Subcutaneous abdominal adipose tissue (tissue), 5 donors: ENCODE data around the gene CBR4.

Experiments
- H3K27ac ChIP-seq: one replicate; pipeline ENCODE4 v1.7.0; 2013; ENCODE audit warnings: low read depth, mild to moderate bottlenecking, inconsistent platforms, low read length, moderate library complexity
- H3K27me3 ChIP-seq, 5 donors: one replicate each; pipeline ENCODE4 v1.7.0; 2013; ENCODE audit warnings: low read length in 5 of 5, inconsistent platforms in 1 of 5; ENCODE audit not compliant: control insufficient read depth in 5 of 5, insufficient read depth in 4 of 5
- H3K36me3 ChIP-seq, 5 donors: one replicate each; pipeline ENCODE4 v1.7.0; 2013; ENCODE audit warnings: low read length in 5 of 5; ENCODE audit not compliant: control insufficient read depth in 5 of 5, insufficient read depth in 5 of 5
- H3K4me1 ChIP-seq, 5 donors: one replicate each; pipeline ENCODE4 v1.7.0; 2013; ENCODE audit warnings: low read length in 5 of 5, mild to moderate bottlenecking in 3 of 5, moderate library complexity in 1 of 5; ENCODE audit not compliant: control insufficient read depth in 5 of 5, insufficient read depth in 5 of 5
- H3K4me3 ChIP-seq, 5 donors: one replicate each; pipeline ENCODE4 v1.7.0; 2013; ENCODE audit warnings: low read length in 5 of 5, low read depth in 1 of 5
- H3K9ac ChIP-seq, 5 donors: one replicate each; pipeline ENCODE4 v1.7.0; 2013; ENCODE audit warnings: low read length in 5 of 5, mild to moderate bottlenecking in 4 of 5, moderate library complexity in 3 of 5
- H3K9me3 ChIP-seq, 5 donors: one replicate each; pipeline ENCODE4 v1.7.0; 2013; ENCODE audit warnings: low read length in 5 of 5; ENCODE audit not compliant: control insufficient read depth in 5 of 5
- donor health status: healthy.
- donor health status: healthy.
- donor health status: healthy.
- donor health status: healthy.
- donor health status: healthy.

Gene CBR4

DNA sequence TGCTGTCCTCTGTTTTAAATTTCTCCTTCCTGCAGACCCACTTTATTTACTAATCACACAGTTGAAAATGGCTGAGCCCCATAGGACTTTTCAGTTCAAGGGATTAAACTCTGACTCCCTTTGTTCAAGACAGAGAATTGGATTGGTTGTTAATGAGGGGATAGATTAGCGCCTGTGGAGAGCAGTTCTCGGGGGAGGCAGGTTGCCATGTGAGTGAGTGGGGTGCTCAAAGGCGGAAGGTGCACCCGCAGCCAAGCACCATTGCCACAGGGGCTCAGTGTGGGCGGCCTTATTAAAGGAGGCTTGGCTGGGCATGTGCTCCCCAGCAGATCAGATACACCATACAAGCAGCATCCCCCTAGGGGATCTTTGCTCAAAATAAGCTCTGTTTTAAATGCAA, 7.9 kb upstream of the CBR4 start:
- no peak overlapping the region for H3K27ac ChIP-seq

DNA sequence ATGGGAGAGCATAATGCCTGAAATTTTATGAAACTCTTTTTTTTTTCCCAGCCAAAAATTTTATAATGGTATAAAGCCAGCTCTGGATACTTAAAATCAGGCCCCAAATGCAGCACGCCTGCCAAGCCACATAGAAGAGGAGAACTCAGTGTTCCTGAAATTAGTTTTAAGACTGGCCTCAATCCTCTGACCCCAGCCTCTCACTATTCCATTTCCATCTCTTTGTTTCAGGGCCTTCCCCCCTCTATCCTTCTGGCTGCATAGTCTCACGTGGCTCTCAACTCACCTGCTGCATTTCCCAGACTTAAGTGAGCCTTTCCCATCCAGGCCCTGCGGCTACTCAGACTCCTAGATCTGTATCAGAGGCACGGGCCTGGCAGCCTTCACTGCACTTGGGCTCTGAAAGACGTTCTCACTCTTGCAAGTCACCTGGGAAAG, 5.2 kb upstream of the CBR4 start:
- Histone ChIP-seq H3K27ac (peak overlapping the region; percentile 39), H3K36me3 (no peaks in the 10 kb centered on the region), H3K9ac (peak overlapping the region in 1 of 5 donors; percentile 35), H3K4me1 (peaks cover 5 to 19% (median 15%) of the 10 kb centered on the region in 5 donors), H3K9me3 (no peaks in the 10 kb centered on the region), H3K4me3 (no peak overlapping the region), H3K27me3 (no peaks in the 10 kb centered on the region)

More for the DNA sequence above, 7.9 kb upstream of the CBR4 start:
- no peaks in the 10 kb centered on the region for H3K27me3 ChIP-seq
- H3K9ac ChIP-seq: no peak overlapping the region
- H3K4me3 ChIP-seq: no peak overlapping the region
- no peaks in the 10 kb centered on the region for H3K9me3 ChIP-seq
- H3K36me3 ChIP-seq: no peaks in the 10 kb centered on the region
- H3K4me1 ChIP-seq: peaks cover 5 to 13% (median 10%) of the 10 kb centered on the region in 5 donors

DNA sequence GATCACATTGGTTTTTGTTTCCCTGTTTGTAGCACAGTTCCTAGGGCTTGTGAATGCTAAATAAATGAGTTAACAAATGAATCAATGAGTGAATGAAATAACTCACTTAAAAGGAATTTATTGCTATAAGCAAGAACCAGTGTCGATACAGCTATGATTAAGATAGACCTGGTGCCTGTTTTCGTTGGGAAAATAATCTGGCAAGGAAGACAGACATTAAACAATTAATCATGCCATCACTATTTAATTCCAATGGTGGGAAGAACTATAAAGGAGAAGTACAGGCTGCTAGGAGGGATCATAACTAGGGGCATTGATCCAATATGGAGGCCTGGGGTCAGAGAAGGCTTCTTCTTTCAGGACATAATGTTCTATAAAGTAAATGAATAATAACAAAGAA, 4.5 kb upstream of the CBR4 start:
- Histone ChIP-seq H3K4me3 (no peak overlapping the region), H3K9me3 (no peaks in the 10 kb centered on the region), H3K27ac (peak overlapping the region; percentile 38), H3K27me3 (no peaks in the 10 kb centered on the region), H3K9ac (no peak overlapping the region), H3K4me1 (peaks cover 5 to 19% (median 15%) of the 10 kb centered on the region in 5 donors), H3K36me3 (no peaks in the 10 kb centered on the region)

DNA sequence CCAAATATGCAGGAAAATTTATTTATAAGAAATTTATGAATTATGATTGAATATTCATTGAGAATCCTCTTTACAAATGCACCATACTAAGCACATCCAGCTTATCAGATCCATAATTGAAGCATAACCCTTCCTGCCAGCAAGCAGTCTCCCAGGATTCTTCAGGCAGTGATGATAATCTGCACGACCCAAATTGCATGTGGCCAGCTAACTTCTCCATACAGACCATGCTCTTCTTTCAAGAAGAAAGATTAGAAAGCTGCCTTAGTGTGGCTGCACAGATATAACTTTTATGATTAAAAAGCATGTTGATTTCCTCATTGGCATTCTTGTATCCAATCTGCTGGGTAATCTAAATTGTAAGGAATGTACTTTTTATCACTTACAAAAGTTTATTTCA, 3.3 kb upstream of the CBR4 start:
- Histone ChIP-seq H3K4me3 (no peak overlapping the region), H3K27ac (no peak overlapping the region), H3K9me3 (no peaks in the 10 kb centered on the region)

DNA sequence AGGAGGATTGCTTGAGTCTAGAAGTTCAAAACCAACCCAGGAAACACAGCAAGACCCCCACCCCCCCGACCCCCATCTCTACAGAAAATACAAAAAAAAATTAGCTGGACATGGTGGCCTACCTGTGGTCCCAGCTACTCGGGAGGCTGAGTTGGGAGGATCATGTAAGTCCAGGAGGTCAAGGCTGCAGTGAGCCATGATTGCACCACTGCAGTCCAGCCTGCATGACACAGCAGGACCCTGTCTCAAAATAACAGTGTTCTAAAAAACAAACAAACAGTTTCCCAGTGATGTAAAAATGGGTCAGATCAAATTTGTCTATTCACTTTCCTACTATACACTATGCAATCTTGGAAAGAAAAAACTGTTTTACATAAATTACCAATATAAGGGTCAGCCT, 2.0 kb upstream of the CBR4 start:
- no peak overlapping the region for H3K27ac ChIP-seq
- H3K9ac ChIP-seq: no peak overlapping the region

More for the DNA sequence above, 3.3 kb upstream of the CBR4 start:
- Histone ChIP-seq H3K36me3 (no peaks in the 10 kb centered on the region), H3K27me3 (no peaks in the 10 kb centered on the region), H3K4me1 (peaks cover 8 to 30% (median 27%) of the 10 kb centered on the region in 5 donors), H3K9ac (no peak overlapping the region)

DNA sequence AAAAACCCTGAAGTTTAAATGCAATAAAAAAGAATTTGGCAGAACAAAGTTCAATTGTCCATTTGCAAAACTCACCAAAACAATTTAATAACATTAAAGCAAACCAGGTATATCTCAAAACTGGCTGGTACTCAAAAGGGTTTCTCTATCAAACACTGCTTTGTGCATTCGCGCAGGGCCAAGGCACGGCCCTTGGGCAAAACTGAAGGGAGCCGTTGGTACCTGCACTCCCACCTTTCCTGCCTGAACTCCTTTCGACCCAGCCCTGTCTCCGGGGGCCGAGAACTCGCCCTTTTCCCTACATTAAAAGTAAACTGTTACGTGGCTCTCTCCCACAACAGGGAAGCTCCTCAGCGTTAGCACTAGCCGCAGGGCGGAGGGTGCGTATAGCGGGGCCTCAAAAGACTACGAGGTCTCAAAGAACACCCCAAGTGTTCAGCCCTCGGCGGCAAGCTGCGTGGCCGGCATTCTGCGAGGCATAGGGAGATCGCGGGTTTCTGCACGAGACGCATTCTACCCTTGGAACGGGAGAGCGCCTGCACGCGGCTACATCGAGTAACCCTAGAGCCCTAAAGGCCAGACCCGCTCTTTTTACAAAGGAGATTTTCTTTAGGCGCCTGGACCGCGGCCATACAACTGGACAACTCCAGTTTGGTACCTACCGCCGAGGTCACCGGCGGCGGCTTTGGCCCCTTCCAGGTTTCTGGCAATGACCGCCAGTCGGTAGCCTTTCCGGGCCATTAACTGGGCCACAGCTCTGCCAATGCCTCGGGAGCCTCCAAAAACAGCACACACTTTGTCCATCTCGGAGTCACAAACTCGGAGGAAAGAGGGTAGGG, 550 bp downstream of the CBR4 start:
- Histone ChIP-seq H3K4me3 (peak overlapping the region; percentile 86 to 96 (median 89)), H3K27me3 (no peaks in the 10 kb centered on the region), H3K36me3 (peaks cover 1 to 2% (median 2%) of the 10 kb centered on the region in 5 donors), H3K27ac (peak overlapping the region; percentile 89), H3K4me1 (peaks cover 3 to 28% (median 25%) of the 10 kb centered on the region in 5 donors), H3K9ac (peak overlapping the region; percentile 78 to 96 (median 90)), H3K9me3 (no peaks in the 10 kb centered on the region)

More for the DNA sequence above, 2.0 kb upstream of the CBR4 start:
- H3K4me1 ChIP-seq: peaks cover 8 to 38% (median 37%) of the 10 kb centered on the region in 5 donors
- no peaks in the 10 kb centered on the region for H3K27me3 ChIP-seq
- no peaks in the 10 kb centered on the region for H3K9me3 ChIP-seq
- H3K4me3 ChIP-seq: no peak overlapping the region
- H3K36me3 ChIP-seq: no peaks in the 10 kb centered on the region

DNA sequence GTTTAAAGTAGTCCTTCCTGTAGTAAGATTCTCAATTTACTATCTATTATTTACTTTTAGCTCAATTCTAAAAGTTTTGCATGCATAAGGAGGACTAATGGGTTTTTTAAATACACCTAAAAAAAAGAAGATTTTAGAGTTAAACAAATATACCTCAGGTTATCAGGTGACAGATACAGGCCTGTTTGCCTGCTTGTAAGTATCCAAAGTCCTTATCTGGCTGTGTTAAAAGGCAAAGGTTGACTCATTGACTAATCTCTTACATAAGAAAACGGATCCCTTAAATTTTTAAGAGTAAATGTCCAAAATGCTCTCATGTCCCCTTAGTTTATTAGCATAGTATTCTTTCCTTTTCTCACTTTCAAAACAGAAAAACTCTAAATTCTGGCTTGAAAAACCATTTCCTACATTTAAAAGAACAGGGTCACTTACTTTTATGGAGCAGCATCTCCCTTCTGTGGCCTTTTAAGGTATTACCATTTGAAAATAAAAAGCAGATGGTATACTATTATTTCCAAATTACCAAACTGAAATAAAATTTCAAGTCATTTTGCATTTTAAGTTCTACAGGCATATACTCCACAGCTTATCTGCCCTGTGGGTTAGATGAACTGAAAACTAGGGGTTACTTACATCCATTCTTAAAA, 4.5 kb downstream of the CBR4 start:
- peaks cover 12 to 29% (median 15%) of the 10 kb centered on the region in 5 donors for H3K36me3 ChIP-seq
- no peaks in the 10 kb centered on the region for H3K9me3 ChIP-seq
- no peak overlapping the region for H3K27ac ChIP-seq
- H3K9ac ChIP-seq: no peak overlapping the region
- H3K27me3 ChIP-seq: no peaks in the 10 kb centered on the region
- H3K4me3 ChIP-seq: no peak overlapping the region
- peaks cover 3 to 25% (median 20%) of the 10 kb centered on the region in 5 donors for H3K4me1 ChIP-seq

DNA sequence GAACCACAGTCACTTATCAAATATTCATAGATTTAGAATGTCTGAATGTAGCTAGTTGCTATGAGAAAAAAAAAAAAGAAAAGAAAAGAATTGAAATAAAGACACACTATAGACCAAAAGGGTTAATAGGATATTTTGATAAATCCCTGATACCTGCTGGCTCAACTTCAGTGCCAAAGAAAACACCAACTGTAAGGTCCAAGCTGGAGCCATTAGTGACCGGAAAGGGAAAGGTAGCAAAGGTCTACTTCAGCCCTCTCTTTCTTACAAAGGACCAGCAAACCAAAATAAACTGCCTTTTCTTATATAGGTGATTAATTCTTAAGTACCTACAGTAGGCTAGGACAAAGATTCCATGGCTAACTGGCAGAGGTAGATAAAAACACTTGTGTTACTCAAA, 9.7 kb downstream of the CBR4 start:
- Histone ChIP-seq H3K9me3 (no peaks in the 10 kb centered on the region), H3K27ac (no peak overlapping the region), H3K9ac (no peak overlapping the region), H3K4me3 (no peak overlapping the region), H3K36me3 (peaks cover 13 to 37% (median 16%) of the 10 kb centered on the region in 5 donors), H3K27me3 (no peaks in the 10 kb centered on the region), H3K4me1 (peaks cover 0 to 5% (median 0%) of the 10 kb centered on the region in 5 donors)

DNA sequence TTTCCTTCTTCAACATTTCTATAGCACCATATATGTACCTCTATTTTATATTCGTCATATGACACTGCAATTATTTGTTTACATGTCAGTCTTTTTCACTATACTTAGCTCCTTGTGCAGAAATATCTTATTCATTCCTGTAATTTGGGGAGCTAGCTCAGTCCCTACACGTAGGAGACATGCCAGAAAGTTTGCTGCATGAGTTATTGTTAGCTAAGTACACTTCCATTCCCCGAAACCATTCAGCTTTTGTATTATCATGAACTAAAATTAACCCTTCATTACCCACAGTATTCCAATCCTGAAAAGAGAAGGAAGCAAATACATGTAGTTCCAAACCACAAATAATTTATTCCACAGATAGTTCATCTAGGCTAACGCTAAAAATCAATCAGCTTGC, 10.2 kb downstream of the CBR4 start:
- no peaks in the 10 kb centered on the region for H3K27me3 ChIP-seq

DNA sequence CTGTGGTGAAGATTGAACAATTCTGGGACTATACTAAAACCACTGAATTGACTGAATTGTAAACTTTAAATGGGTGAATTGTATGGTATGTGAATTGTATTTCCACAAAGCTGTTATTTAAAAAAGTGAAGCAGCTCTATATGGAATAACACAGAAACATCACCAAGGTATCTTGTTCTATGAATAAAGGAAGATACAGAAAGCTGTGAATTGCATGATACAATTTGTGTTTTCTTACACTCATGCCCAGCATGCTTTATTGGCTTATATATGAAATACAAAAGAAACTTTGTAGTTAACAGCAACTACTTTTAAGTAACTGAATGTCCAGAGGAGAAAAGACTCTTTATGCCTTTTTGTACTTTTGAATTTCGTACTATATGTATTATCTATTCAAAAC, 11.5 kb downstream of the CBR4 start:
- no peak overlapping the region for H3K4me3 ChIP-seq

More for the DNA sequence above, 10.2 kb downstream of the CBR4 start:
- Histone ChIP-seq H3K4me1 (peaks cover 0 to 5% (median 0%) of the 10 kb centered on the region in 5 donors), H3K9me3 (no peaks in the 10 kb centered on the region), H3K36me3 (peaks cover 13 to 37% (median 16%) of the 10 kb centered on the region in 5 donors), H3K4me3 (no peak overlapping the region), H3K9ac (no peak overlapping the region), H3K27ac (no peak overlapping the region)

More for the DNA sequence above, 11.5 kb downstream of the CBR4 start:
- H3K36me3 ChIP-seq: peaks cover 10 to 32% (median 16%) of the 10 kb centered on the region in 5 donors
- H3K4me1 ChIP-seq: peaks cover 0 to 5% (median 0%) of the 10 kb centered on the region in 5 donors
- H3K27ac ChIP-seq: no peak overlapping the region
- no peaks in the 10 kb centered on the region for H3K27me3 ChIP-seq
- H3K9me3 ChIP-seq: no peaks in the 10 kb centered on the region
- H3K9ac ChIP-seq: no peak overlapping the region
